HCT116 (cell line): ENCODE results near the gene LRP1B.

Experiments
- ATF3 ChIP-seq: IDR thresholded peaks from 2 replicates; pipeline ENCODE4 v1.6.1; 2012
- CEBPB ChIP-seq: IDR thresholded peaks from 2 replicates; pipeline ENCODE4 v1.6.1; 2012; ENCODE audit warnings: low read depth
- CTCF ChIP-seq, 3 experiments: fragments of 200-600 bp in 1 of 3; sonication (generic) in 1 of 3; IDR thresholded peaks in 2 of 3; conservative IDR thresholded peaks in 1 of 3; 2 replicates each; pipeline ENCODE4 v1.5.1; 2012 to 2017; ENCODE audit warnings: low read depth in 2 of 3, low read length in 2 of 3, antibody characterized with exemption in 1 of 3, borderline replicate concordance in 1 of 3, control low read depth in 1 of 3, mild to moderate bottlenecking in 1 of 3, mixed read lengths in 1 of 3, mixed run types in 1 of 3, moderate library complexity in 1 of 3; ENCODE audit not compliant: insufficient read depth in 1 of 3
- EZH2 ChIP-seq: fragments of 200-600 bp; sonication (generic); IDR thresholded peaks from 2 replicates; pipeline ENCODE4 v1.6.1; 2017; ENCODE audit warnings: antibody characterized with exemption, mixed run types
- MAX ChIP-seq: IDR thresholded peaks from 2 replicates; pipeline ENCODE4 v1.6.1; 2012
- POLR2A ChIP-seq: IDR thresholded peaks from 2 replicates; pipeline ENCODE4 v1.7.0; 2011; ENCODE audit warnings: borderline replicate concordance; ENCODE audit not compliant: insufficient read depth, insufficient read length; ENCODE audit errors: extremely low read depth
- POLR2AphosphoS5 ChIP-seq: IDR thresholded peaks from 2 replicates; pipeline ENCODE4 v1.6.1; 2011; ENCODE audit warnings: mild to moderate bottlenecking, low read depth, low read length, moderate library complexity
- SP1 ChIP-seq: IDR thresholded peaks from 2 replicates; pipeline ENCODE4 v1.6.1; 2012; ENCODE audit warnings: low read depth

DNA sequence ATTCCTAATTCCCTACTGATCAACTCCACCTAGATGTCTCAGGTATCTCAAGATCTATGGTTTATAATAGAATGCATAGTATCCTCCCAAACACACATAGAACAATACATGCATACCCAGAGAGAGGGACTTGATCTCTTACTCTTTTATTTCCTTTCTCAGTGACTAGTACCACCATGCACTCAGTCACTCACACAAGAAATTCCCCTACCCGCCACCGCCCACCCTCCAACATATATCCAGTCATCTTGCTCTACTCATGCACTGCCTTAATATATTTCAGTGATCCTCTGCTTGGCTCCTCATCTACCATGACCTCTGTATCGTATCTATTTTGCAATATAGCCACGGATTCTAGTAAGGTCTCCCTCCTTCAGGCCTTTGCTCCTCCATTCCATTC is 996.9 kb downstream of the LRP1B start:
- TF ChIP-seq CTCF (IDR thresholded peaks at IDR 0.05 in 2 of 3, conservative IDR thresholded peaks at IDR 0.05 in 1 of 3; ENCODE audit: borderline replicate concordance in 1 of 3, insufficient read depth in 1 of 3, low read depth in 2 of 3, low read length in 2 of 3) = no peak
- TF ChIP-seq SP1 = no peak
- TF ChIP-seq CEBPB = no peak
- no peak for TF ChIP-seq POLR2AphosphoS5
- TF ChIP-seq MAX = no peak
- no peak for TF ChIP-seq ATF3
- no peak for TF ChIP-seq EZH2
- TF ChIP-seq POLR2A = no peak
